Measurements from ENCODE around the gene SAP30. TPM values are rescaled to one million over a fixed set of nuclear protein-coding genes. Genes with fewer than 3 reads are reported as not detected.

SAP30 gene
- total RNA-seq, 2 donors from 2014 or later: 18.8 to 20.0 TPM

DNA sequence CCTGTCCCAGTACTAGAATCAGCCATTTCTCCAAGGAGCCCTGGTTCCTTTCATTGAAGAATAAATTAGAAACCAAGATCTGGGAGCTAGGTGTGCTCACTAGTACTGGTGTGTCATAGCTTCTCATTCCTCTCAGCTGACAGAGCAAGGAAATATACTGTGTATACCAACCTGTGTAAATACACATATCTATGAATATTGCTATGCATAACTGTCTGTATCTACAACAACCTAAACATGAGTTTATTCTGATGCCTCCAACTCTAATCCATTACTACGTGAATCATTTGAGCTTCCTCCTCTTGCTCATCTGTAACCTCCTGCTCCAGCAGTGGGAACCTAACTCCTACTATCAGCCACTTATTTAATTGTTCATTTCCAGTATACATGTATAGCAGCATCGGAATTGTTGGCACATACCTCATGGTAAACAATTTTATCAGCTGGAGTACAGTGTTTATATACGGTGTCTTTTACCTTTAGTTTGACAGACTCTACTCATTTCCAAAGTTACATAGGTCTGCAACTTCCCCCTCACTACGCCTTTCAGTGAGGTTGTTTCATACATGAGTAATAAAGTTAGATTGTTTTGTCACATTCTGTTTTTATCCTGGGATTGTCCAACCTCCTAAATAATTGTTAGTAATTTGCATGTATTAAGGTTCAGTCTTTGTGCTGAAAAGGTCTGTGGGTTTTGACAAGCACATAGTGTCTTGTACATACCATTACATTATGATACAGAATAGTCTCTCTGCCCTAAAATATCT is 35.3 kb downstream of the SAP30 start:
- Histone ChIP-seq H3K9ac (ENCODE audit: low read depth in 2 of 2, low read length in 2 of 2) (no peak overlapping the region), H3K36me3 (no peaks in the 10 kb centered on the region), H3K27ac (no peak overlapping the region), H3K27me3 (no peaks in the 10 kb centered on the region), H3K9me3 (no peaks in the 10 kb centered on the region), H3K4me3 (no peak overlapping the region), H3K4me1 (no peaks in the 10 kb centered on the region)
- intact Hi-C loops (cut with DNase I): no loop called here
- no peak for DNase-seq
- TF ChIP-seq, protein P1, sequence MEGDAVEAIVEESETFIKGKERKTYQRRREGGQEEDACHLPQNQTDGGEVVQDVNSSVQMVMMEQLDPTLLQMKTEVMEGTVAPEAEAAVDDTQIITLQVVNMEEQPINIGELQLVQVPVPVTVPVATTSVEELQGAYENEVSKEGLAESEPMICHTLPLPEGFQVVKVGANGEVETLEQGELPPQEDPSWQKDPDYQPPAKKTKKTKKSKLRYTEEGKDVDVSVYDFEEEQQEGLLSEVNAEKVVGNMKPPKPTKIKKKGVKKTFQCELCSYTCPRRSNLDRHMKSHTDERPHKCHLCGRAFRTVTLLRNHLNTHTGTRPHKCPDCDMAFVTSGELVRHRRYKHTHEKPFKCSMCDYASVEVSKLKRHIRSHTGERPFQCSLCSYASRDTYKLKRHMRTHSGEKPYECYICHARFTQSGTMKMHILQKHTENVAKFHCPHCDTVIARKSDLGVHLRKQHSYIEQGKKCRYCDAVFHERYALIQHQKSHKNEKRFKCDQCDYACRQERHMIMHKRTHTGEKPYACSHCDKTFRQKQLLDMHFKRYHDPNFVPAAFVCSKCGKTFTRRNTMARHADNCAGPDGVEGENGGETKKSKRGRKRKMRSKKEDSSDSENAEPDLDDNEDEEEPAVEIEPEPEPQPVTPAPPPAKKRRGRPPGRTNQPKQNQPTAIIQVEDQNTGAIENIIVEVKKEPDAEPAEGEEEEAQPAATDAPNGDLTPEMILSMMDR (IDR thresholded peaks at IDR 0.05): no peak

DNA sequence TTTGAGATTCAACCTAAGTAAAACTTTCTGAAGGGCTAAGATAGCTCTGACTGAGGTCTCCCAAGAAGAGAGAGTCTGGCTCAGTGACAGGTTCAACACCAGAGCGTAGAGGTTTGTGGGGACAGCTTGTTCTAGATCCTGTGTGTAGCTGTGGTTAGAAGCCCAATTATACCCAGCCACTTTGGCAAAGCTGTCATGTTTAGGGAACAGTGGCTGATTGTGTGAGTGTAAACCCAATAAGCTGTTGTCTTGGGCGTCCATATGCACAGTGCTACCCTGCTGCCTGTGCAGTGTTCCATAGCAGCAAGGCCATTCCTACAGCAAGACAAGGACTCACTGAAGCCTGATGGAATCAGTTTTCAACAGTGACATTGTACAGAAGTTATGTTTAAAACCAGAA is 39.3 kb downstream of the SAP30 start:
- no peak overlapping the region for H3K27ac ChIP-seq
- DNase-seq: no peak
- intact Hi-C loops (cut with DNase I): loop anchor here (5.0 kb wide), 1 partner anchor 388 kb away; no protein-coding TSS in a partner anchor

DNA sequence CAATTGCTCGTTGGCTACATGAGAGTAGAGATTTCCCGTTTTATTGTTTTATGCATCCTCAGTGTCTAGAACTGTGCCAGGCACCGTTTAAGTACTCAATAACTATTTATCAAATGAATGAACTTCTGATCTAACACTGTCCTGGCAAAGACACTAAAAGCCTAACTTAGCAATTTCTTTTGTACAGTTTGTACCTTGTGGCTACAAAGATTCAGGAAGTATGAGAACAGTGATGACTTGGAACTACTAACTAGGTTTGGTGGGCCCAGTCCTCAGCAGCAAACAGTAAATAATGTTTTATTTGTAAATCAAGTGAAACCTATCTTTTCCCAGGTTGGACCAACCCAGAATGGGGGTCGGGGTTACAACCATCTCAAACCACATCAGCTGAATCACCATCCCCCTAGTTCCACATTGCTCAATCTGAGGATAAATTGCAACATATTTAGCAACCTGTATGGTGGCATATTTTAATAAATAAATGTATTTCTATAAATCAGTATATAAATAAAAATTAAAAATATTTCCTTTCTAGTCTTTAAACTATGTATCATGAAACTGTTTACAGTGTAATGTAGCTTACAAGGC is 40.4 kb downstream of the SAP30 start:
- Histone ChIP-seq H3K27ac (no peak overlapping the region), H3K9me3 (no peaks in the 10 kb centered on the region), H3K27me3 (no peaks in the 10 kb centered on the region), H3K4me1 (no peaks in the 10 kb centered on the region), H3K4me3 (no peak overlapping the region), H3K9ac (ENCODE audit: low read depth in 2 of 2, low read length in 2 of 2) (no peak overlapping the region), H3K36me3 (no peaks in the 10 kb centered on the region)
- TF ChIP-seq, protein P1 (IDR thresholded peaks at IDR 0.05): no peak
- no peak for DNase-seq
- intact Hi-C loops (cut with DNase I): loop anchor here (5.0 kb wide), 1 partner anchor 389 kb away; no protein-coding TSS in a partner anchor

More for the DNA sequence above, 39.3 kb downstream of the SAP30 start:
- Histone ChIP-seq H3K4me1 (no peaks in the 10 kb centered on the region), H3K36me3 (no peaks in the 10 kb centered on the region), H3K9ac (ENCODE audit: low read depth in 2 of 2, low read length in 2 of 2) (no peak overlapping the region), H3K27me3 (no peaks in the 10 kb centered on the region), H3K9me3 (no peaks in the 10 kb centered on the region), H3K4me3 (no peak overlapping the region)
- TF ChIP-seq, protein P1 (IDR thresholded peaks at IDR 0.05): no peak

DNA sequence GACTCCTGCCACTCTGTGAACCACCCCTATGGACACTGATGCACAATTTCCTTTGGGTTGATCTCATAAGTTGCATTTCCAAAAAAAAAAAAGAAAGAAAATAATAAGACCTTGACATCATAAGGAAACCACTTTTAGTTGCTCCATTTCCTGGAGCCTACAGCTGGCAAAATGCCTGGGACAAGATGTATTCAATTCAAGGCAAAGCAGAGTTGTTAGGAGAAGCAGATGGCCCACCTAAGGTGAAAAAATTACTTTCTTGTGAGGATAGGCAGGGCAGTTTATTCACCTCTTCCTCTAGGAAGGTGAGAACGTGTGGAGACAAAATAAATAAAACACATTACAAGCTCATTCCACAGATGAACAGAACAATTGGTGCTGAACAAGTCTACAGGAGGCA is 42.3 kb downstream of the SAP30 start:
- no peaks in the 10 kb centered on the region for H3K4me1 ChIP-seq
- H3K9me3 ChIP-seq: no peaks in the 10 kb centered on the region
- intact Hi-C loops (cut with DNase I): loop anchor here (5.0 kb wide), 1 partner anchor 391 kb away; no protein-coding TSS in a partner anchor
- no peak overlapping the region for H3K27ac ChIP-seq
- H3K9ac ChIP-seq (ENCODE audit: low read depth in 2 of 2, low read length in 2 of 2): no peak overlapping the region
- H3K4me3 ChIP-seq: no peak overlapping the region
- no peak for DNase-seq
- TF ChIP-seq, protein P1 (IDR thresholded peaks at IDR 0.05): no peak
- no peaks in the 10 kb centered on the region for H3K36me3 ChIP-seq
- no peaks in the 10 kb centered on the region for H3K27me3 ChIP-seq

DNA sequence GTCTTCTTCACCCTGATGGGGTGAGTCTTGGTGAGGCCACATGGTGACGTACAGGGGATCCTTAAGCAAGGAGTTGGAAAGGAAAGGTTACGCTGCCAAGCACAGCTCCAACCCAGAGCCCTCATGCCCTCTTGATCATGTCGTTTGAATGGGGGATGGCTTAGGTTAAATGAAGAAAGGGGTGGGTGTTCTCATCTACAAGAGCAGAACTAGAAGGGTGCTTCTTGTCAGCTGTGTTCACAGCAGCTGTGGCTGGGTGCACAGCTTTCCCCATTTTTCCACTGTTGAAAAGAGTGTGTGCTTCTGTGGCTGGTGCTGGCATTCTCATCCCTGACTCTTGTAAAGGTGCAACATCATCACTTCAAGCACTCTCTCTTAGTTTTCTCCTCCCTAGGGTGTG is 43.7 kb downstream of the SAP30 start:
- Histone ChIP-seq H3K27ac (no peak overlapping the region), H3K4me1 (no peaks in the 10 kb centered on the region)

More for the DNA sequence above, 43.7 kb downstream of the SAP30 start:
- Histone ChIP-seq H3K9me3 (no peaks in the 10 kb centered on the region), H3K9ac (ENCODE audit: low read depth in 2 of 2, low read length in 2 of 2) (no peak overlapping the region), H3K4me3 (no peak overlapping the region), H3K27me3 (no peaks in the 10 kb centered on the region), H3K36me3 (no peaks in the 10 kb centered on the region)
- intact Hi-C loops (cut with DNase I): loop anchor here (5.0 kb wide), 1 partner anchor 392 kb away; no protein-coding TSS in a partner anchor
- no peak for DNase-seq
- TF ChIP-seq, protein P1 (IDR thresholded peaks at IDR 0.05): no peak
